GM19395 (cell line): ENCODE data around the gene STX16.

Experiments used
- ATAC-seq: cut with Tn5 transposase; IDR thresholded peaks from one replicate; pipeline ENCODE4 v1.9.1; 2021; ENCODE audit warnings: mild to moderate bottlenecking, moderate library complexity; ENCODE audit not compliant: unreplicated experiment

STX16 gene

GRCh38 chr20:58651946-58652605 lies 993 bp downstream of the STX16 start:
- peak; percentile 53 for ATAC-seq

GRCh38 chr20:58652606-58653294 lies 1.7 kb downstream of the STX16 start:
- peak; percentile 9 for ATAC-seq

GRCh38 chr20:58654337-58654736 lies 3.3 kb downstream of the STX16 start:
- no peak for ATAC-seq

- no peak for ATAC-seq
Measured at GRCh38 chr20:58655328-58656107, 4.4 kb downstream of the STX16 start.

GRCh38 chr20:58656831-58657230 lies 5.7 kb downstream of the STX16 start:
- no peak for ATAC-seq

GRCh38 chr20:58657262-58657661 lies 6.2 kb downstream of the STX16 start:
- no peak for ATAC-seq

GRCh38 chr20:58657986-58658385 lies 6.9 kb downstream of the STX16 start:
- ATAC-seq = no peak

GRCh38 chr20:58658760-58659159 lies 7.7 kb downstream of the STX16 start:
- ATAC-seq = no peak

GRCh38 chr20:58659841-58660240 lies 8.8 kb downstream of the STX16 start:
- no peak for ATAC-seq

GRCh38 chr20:58660855-58661597 lies 9.9 kb downstream of the STX16 start:
- ATAC-seq = no peak

GRCh38 chr20:58661598-58662473 lies 10.8 kb downstream of the STX16 start:
- ATAC-seq = no peak

- no peak for ATAC-seq
Measured at GRCh38 chr20:58664331-58664730, 13.2 kb downstream of the STX16 start.

- no peak for ATAC-seq
Measured at GRCh38 chr20:58664883-58665282, 13.8 kb downstream of the STX16 start.

- ATAC-seq = no peak
Measured at GRCh38 chr20:58665606-58666005, 14.5 kb downstream of the STX16 start.

GRCh38 chr20:58666702-58667101 lies 15.6 kb downstream of the STX16 start:
- ATAC-seq = no peak

- no peak for ATAC-seq
Measured at GRCh38 chr20:58667975-58668374, 16.9 kb downstream of the STX16 start.

GRCh38 chr20:58668901-58669286 lies 17.8 kb downstream of the STX16 start:
- ATAC-seq = no peak

- peak; percentile 76 for ATAC-seq
Measured at GRCh38 chr20:58669287-58670006, 18.4 kb downstream of the STX16 start.

- no peak for ATAC-seq
Measured at GRCh38 chr20:58670102-58670501, 19.0 kb downstream of the STX16 start.

- ATAC-seq = no peak
Measured at GRCh38 chr20:58670659-58671058, 19.6 kb downstream of the STX16 start.
